ENCODE measurements around the gene STAT4.

STAT4 gene

DNA sequence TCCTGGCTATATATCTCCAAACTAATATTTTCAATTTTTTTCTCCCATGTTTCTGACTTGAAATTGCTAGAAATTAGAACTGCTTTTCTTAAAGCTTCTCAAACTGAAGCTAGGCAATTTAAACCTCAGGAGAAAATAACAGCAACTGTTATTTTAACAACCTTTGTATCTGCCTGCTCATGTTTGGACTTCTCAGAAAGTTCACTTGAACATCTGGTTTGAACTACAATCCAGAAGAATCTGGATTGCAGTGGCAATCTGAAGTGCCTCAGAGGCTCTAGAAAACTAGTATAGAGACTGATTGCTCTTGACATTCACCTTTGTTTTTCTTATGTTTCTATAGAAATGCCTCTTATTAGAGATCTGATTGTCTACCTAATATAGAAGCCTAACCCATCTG, 64.1 kb downstream of the STAT4 start:
- DNase-seq, result no peak
- Mint-ChIP-seq H3K27me3 (ENCODE audit: low read depth, poor library complexity) (no peaks in the 10 kb centered on the region), H3K9me3 (peaks cover 17% of the 10 kb centered on the region), H3K4me3 (no peak overlapping the region), H3K4me1 (no peaks in the 10 kb centered on the region), H3K36me3 (ENCODE audit: low read depth) (peaks cover 7% of the 10 kb centered on the region), H3K27ac (no peak overlapping the region)
- TF ChIP-seq, protein P1, sequence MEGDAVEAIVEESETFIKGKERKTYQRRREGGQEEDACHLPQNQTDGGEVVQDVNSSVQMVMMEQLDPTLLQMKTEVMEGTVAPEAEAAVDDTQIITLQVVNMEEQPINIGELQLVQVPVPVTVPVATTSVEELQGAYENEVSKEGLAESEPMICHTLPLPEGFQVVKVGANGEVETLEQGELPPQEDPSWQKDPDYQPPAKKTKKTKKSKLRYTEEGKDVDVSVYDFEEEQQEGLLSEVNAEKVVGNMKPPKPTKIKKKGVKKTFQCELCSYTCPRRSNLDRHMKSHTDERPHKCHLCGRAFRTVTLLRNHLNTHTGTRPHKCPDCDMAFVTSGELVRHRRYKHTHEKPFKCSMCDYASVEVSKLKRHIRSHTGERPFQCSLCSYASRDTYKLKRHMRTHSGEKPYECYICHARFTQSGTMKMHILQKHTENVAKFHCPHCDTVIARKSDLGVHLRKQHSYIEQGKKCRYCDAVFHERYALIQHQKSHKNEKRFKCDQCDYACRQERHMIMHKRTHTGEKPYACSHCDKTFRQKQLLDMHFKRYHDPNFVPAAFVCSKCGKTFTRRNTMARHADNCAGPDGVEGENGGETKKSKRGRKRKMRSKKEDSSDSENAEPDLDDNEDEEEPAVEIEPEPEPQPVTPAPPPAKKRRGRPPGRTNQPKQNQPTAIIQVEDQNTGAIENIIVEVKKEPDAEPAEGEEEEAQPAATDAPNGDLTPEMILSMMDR (IDR thresholded peaks at IDR 0.05), result no peak

DNA sequence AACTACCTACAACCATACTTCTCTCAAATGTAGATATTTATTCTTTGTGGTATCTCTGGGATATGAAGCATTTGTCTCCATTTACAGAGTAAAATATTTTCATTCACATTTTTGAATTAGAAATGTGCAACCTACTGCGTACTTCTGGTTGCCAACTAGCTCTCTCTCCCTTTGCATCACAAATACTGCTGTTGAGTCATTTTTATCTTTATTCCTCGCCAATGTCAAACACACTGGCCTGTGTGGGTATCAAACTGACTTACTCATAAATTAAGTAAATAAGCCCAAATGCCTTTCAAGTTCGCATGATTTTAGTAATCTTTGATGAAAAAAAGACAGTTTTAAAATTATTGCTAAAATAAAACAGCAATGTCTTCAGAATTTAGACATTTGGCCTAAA, 67.3 kb downstream of the STAT4 start:
- Mint-ChIP-seq H3K36me3 (ENCODE audit: low read depth) (peaks cover 7% of the 10 kb centered on the region), H3K4me1 (no peaks in the 10 kb centered on the region), H3K4me3 (no peak overlapping the region), H3K9me3 (peaks cover 20% of the 10 kb centered on the region), H3K27ac (no peak overlapping the region), H3K27me3 (ENCODE audit: low read depth, poor library complexity) (no peaks in the 10 kb centered on the region)
- no peak for DNase-seq
- TF ChIP-seq, protein P1 (IDR thresholded peaks at IDR 0.05), result no peak

- peaks cover 7% of the 10 kb centered on the region for H3K36me3 Mint-ChIP-seq (ENCODE audit: low read depth)
- DNase-seq, result no peak
- no peak overlapping the region for H3K27ac Mint-ChIP-seq
- H3K4me3 Mint-ChIP-seq, result no peak overlapping the region
- H3K9me3 Mint-ChIP-seq, result peaks cover 20% of the 10 kb centered on the region
- H3K27me3 Mint-ChIP-seq (ENCODE audit: low read depth, poor library complexity), result no peaks in the 10 kb centered on the region
- TF ChIP-seq, protein P1 (IDR thresholded peaks at IDR 0.05), result no peak
- no peaks in the 10 kb centered on the region for H3K4me1 Mint-ChIP-seq
These were observed 68.5 kb downstream of the STAT4 start for GRCh38 chr2:191082321-191082720.

GRCh38 chr2:191081411-191082155, 69.2 kb downstream of the STAT4 start:
- no peak for DNase-seq
- no peaks in the 10 kb centered on the region for H3K4me1 Mint-ChIP-seq
- TF ChIP-seq, protein P1 (IDR thresholded peaks at IDR 0.05), result no peak
- peaks cover 4% of the 10 kb centered on the region for H3K36me3 Mint-ChIP-seq (ENCODE audit: low read depth)
- H3K4me3 Mint-ChIP-seq, result no peak overlapping the region
- H3K27ac Mint-ChIP-seq, result no peak overlapping the region
- no peaks in the 10 kb centered on the region for H3K27me3 Mint-ChIP-seq (ENCODE audit: low read depth, poor library complexity)
- H3K9me3 Mint-ChIP-seq, result peaks cover 16% of the 10 kb centered on the region

- TF ChIP-seq, protein P1 (IDR thresholded peaks at IDR 0.05), result no peak
- DNase-seq, result no peak
- Mint-ChIP-seq H3K36me3 (ENCODE audit: low read depth) (no peaks in the 10 kb centered on the region), H3K4me1 (no peaks in the 10 kb centered on the region), H3K9me3 (peaks cover 3% of the 10 kb centered on the region), H3K27ac (peak overlapping the region; percentile 37), H3K27me3 (ENCODE audit: low read depth, poor library complexity) (peaks cover 1% of the 10 kb centered on the region), H3K4me3 (no peak overlapping the region)
These were observed 72.5 kb downstream of the STAT4 start for GRCh38 chr2:191078165-191078867.

Measured in nephron progenitor cell (in vitro differentiated cells).